ENCODE results near the gene GNAT1.

The GNAT1 gene

DNA sequence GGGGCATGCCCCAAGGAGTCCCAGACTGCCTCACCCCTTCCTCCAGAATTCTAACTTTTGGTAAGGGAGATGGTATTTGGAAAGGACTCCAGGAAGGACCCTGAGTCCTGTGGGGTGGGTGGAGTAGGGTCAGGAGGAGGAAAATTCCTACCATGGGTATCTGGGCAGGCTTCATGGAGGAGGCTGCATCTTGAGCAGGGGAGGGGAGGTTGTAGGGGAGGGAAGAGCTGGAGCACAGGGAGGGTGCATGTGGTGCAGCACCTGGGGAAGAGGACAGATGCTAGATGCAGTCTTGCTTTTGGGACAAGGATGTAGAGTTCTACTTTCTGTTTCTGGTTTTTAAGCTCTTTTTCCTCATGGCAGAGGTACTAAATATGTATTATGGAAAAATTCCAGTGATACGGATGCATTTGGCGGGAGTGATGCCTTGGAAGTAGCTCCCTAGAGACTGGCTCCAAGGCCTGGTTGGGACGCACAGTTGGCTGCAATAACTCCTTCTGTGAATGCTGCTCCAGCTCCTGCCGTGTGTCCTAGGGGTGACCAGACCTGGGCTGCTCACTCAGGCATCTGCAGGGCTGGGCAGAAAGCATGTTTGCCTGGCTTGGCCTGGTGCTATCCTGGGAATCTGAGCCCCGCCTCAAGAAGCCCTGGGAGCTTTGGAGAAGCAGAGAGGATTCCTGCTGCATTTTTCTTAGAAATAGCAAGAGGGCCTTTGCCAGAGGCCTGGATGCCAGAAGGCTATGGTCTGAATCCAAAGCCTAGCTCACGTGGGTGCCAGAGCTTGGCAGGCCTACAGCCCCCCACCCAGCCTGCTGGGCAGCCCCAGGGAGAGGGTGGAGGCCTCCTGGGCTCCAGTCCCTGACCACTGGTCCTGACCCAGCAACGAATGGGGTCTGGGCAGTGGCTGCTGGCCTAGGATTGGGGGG is 26.2 kb upstream of the GNAT1 start:
- peaks cover 65% of the 10 kb centered on the region for H3K4me1 Mint-ChIP-seq
- H3K4me3 Mint-ChIP-seq, result peak overlapping the region; percentile 7 to 56 (median 21)
- H3K36me3 Mint-ChIP-seq (ENCODE audit: low read depth), result peaks cover 16% of the 10 kb centered on the region
- H3K27me3 Mint-ChIP-seq (ENCODE audit: low read depth), result peaks cover 4% of the 10 kb centered on the region
- no peaks in the 10 kb centered on the region for H3K9me3 Mint-ChIP-seq
- peak overlapping the region; percentile 94 to 97 (median 95) for H3K27ac Mint-ChIP-seq
- TF ChIP-seq CTCF (IDR thresholded peaks at IDR 0.05; ENCODE audit: unreplicated experiment in 3 of 3), result no peak

- Mint-ChIP-seq H3K4me1 (peaks cover 64% of the 10 kb centered on the region), H3K4me3 (peak overlapping the region in 2 of 3 experiments; percentile 70 to 75), H3K9me3 (no peaks in the 10 kb centered on the region), H3K36me3 (ENCODE audit: low read depth) (peaks cover 16% of the 10 kb centered on the region), H3K27ac (peak overlapping the region; percentile 92 to 95 (median 94)), H3K27me3 (ENCODE audit: low read depth) (peaks cover 4% of the 10 kb centered on the region)
- no peak for TF ChIP-seq CTCF (IDR thresholded peaks at IDR 0.05; ENCODE audit: unreplicated experiment in 3 of 3)
Observed at GRCh38 chr3:50165910-50166538, 25.4 kb upstream of the GNAT1 start.

- Mint-ChIP-seq H3K27me3 (ENCODE audit: low read depth) (peaks cover 4% of the 10 kb centered on the region), H3K4me3 (peak overlapping the region; percentile 70 to 75 (median 73)), H3K36me3 (ENCODE audit: low read depth) (peaks cover 14% of the 10 kb centered on the region), H3K9me3 (no peaks in the 10 kb centered on the region), H3K27ac (peak overlapping the region; percentile 92 to 95 (median 94)), H3K4me1 (peaks cover 58% of the 10 kb centered on the region)
- no peak for TF ChIP-seq CTCF (IDR thresholded peaks at IDR 0.05; ENCODE audit: unreplicated experiment in 3 of 3)
Observed at GRCh38 chr3:50166620-50167019, 24.8 kb upstream of the GNAT1 start.

DNA sequence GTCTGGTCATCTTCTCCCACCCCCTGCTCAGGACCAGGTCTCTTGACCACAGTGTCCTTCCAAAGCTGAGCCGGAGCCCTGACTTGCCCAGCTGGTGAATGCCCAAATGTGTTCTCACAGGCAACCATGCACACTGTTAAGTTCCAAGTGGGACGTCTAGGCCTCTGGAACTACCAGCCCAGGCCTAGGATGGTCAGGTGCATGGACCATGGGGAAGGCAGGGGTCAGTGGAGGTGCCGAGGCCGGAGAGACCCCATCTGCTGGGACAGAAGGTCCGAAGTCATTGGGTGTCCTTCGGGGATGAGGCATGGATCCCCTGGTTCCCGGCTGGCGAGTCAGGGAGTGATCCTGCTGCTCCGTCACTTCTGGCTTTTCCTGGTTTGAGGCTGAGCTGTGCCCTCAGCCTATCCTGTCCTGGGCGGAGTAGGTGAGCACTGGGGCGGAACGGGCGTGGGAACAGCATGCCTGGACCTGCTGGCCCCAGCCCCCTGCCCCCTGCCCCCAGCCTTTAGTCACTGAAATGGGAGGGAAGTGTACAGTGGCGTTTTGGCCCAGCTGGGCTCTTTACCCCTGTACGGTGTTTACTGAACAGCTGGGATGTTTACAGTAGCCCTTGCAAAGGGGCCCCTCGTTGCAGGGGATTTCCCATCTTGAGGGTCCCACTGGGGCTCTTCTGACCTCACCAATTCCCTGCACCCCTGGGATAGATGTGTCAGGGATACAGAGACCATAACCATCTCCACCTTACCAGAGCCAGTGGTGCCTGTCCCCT is 24.2 kb upstream of the GNAT1 start:
- Mint-ChIP-seq H3K4me3 (peak overlapping the region; percentile 70 to 75 (median 73)), H3K4me1 (peaks cover 56% of the 10 kb centered on the region), H3K9me3 (no peaks in the 10 kb centered on the region), H3K27me3 (ENCODE audit: low read depth) (peaks cover 4% of the 10 kb centered on the region), H3K36me3 (ENCODE audit: low read depth) (peaks cover 9% of the 10 kb centered on the region), H3K27ac (peak overlapping the region; percentile 92 to 95 (median 94))
- TF ChIP-seq CTCF (IDR thresholded peaks at IDR 0.05; ENCODE audit: unreplicated experiment in 3 of 3), result no peak

DNA sequence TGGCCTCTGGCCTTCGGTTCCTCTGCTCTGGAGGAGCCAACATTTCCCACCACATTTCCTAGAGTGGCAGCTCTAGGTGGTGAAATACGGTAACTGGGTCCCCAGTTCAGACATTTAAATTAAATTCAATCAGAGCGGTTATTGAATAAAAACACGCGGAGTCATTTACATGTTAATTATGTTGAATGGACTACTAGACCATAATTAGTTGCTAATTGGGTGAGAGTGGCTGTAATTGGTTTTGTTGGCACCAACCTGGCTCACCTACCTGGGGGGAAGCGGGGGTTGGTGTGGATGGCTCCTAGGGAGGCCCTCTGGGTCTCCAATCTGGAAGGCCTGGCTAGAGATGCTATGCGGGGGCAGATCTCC is 23.6 kb upstream of the GNAT1 start:
- Mint-ChIP-seq H3K9me3 (no peaks in the 10 kb centered on the region), H3K36me3 (ENCODE audit: low read depth) (peaks cover 5% of the 10 kb centered on the region), H3K4me3 (peak overlapping the region; percentile 16 to 45 (median 29))

More for the DNA sequence above, 23.6 kb upstream of the GNAT1 start:
- peaks cover 52% of the 10 kb centered on the region for H3K4me1 Mint-ChIP-seq
- H3K27me3 Mint-ChIP-seq (ENCODE audit: low read depth), result peaks cover 4% of the 10 kb centered on the region
- TF ChIP-seq CTCF (IDR thresholded peaks at IDR 0.05; ENCODE audit: unreplicated experiment in 3 of 3), result no peak
- H3K27ac Mint-ChIP-seq, result peak overlapping the region; percentile 81 to 94 (median 83)
